HepG2 (cell line): ENCODE measurements around the gene CCDC136. TPM values are rescaled to one million over a fixed set of nuclear protein-coding genes. Genes with fewer than 3 reads are reported as not detected.
A peak's percentile ranks its signal among the peaks of the same experiment; 100 is the strongest.

Experiments
- ARID4A ChIP-seq: sonication (generic); formaldehyde crosslinking; IDR thresholded peaks from 2 replicates; pipeline ENCODE4 v1.5.0; 2020; ENCODE audit warnings: mild to moderate bottlenecking, missing genetic modification reagents, borderline replicate concordance
- HMGA1 ChIP-seq: sonication (generic); formaldehyde crosslinking; conservative IDR thresholded peaks from 2 replicates; pipeline ENCODE4 v1.4.0; 2020; ENCODE audit warnings: missing genetic modification reagents
- HNRNPK ChIP-seq: fragments of 200-400 bp; formaldehyde crosslinking; IDR thresholded peaks from 2 replicates; pipeline ENCODE4 v1.6.1; 2018; ENCODE audit warnings: low read length, low read depth, moderate library complexity, mild to moderate bottlenecking; ENCODE audit not compliant: poor library complexity, severe bottlenecking
- PLRG1 ChIP-seq: fragments of 450-650 bp; conservative IDR thresholded peaks from 2 replicates; pipeline ENCODE4 v1.6.1; 2016
- ZNF101 ChIP-seq: sonication (generic); formaldehyde crosslinking; IDR thresholded peaks from 2 replicates; pipeline ENCODE4 v1.4.0; 2020; ENCODE audit warnings: mild to moderate bottlenecking, low read depth, missing genetic modification reagents, borderline replicate concordance
- ZNF512 ChIP-seq: sonication (generic); formaldehyde crosslinking; IDR thresholded peaks from 2 replicates; pipeline ENCODE4 v1.4.0; 2020; ENCODE audit warnings: mild to moderate bottlenecking, missing genetic modification reagents
- polyA plus RNA-seq, 8 experiments: library from polyadenylated mRNA; depleted of rRNA in 3 of 8; stranded (reverse) in 7 of 8; unstranded in 1 of 8; fragments of >200 nt; fragmentation: Illumina TruSeq in 4 of 8; extraction: Trizol in 4 of 8; gene quantifications; 2 replicates each; pipeline versions ENCODE4 v1.2.1 to v1.2.3, GENCODE V29; 2011 to 2016; ENCODE audit warnings: low read depth in 4 of 8, missing spikeins in 1 of 8, mixed read lengths in 1 of 8; ENCODE audit not compliant: insufficient read depth in 1 of 8
- total RNA-seq, 5 experiments: library from RNA; depleted of rRNA; stranded (reverse); fragments of >200 nt; fragmentation: Illumina TruSeq; extraction: Trizol; gene quantifications; 2 replicates each; pipeline ENCODE4 v1.2.3, GENCODE V29; 2016; ENCODE audit warnings: low read depth in 1 of 5

Gene CCDC136
- total and polyA plus RNA-seq, 2 of the 13 experiments (the other 11 are each of a cell fraction or from before 2014, with no cell fraction given): 0.04 to 0.38 TPM

GRCh38 chr7:128791121-128791971, at the start of gene CCDC136 (continued):
- no peak for TF ChIP-seq ZNF512 (CRISPR knock-in tag)
- peak; percentile 60 for TF ChIP-seq HNRNPK
- TF ChIP-seq ARID4A (CRISPR knock-in tag): peak; percentile 26; the same call in 1 of the 2 replicates
- no peak for TF ChIP-seq HMGA1 (CRISPR knock-in tag)
- TF ChIP-seq ZNF101: no peak
- no peak for TF ChIP-seq PLRG1
